WI38 (cell line): ENCODE results near the gene LMF1.

Source experiments
- H3K4me3 ChIP-seq: 2 replicates; pipeline ENCODE4 v1.5.1; 2011; ENCODE audit warnings: low read depth, mild to moderate bottlenecking, control low read depth, low read length
- TF ChIP-seq, protein P1 (sequence below): IDR thresholded peaks from 2 replicates; pipeline ENCODE4 v1.5.1; 2012; ENCODE audit warnings: low read depth, mild to moderate bottlenecking, control low read depth, low read length

The LMF1 gene

DNA sequence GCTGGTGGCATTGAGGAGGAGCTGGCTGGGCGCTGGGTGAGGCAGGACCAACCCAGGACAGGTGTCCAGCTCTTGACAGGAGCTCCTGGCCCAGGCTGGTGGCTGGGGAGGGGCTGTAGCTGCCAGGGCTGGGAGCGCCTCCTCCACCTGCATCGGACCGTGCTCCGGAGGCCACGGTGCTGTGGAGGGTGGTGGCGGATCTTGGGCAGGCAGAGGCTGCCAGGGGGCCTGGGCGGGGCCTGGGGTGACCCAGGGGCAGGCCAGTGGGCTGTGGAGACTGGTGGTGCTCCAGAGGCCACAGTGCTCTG lies 42.8 kb upstream of the LMF1 start:
- no peak overlapping the region for H3K4me3 ChIP-seq
- TF ChIP-seq, protein P1, sequence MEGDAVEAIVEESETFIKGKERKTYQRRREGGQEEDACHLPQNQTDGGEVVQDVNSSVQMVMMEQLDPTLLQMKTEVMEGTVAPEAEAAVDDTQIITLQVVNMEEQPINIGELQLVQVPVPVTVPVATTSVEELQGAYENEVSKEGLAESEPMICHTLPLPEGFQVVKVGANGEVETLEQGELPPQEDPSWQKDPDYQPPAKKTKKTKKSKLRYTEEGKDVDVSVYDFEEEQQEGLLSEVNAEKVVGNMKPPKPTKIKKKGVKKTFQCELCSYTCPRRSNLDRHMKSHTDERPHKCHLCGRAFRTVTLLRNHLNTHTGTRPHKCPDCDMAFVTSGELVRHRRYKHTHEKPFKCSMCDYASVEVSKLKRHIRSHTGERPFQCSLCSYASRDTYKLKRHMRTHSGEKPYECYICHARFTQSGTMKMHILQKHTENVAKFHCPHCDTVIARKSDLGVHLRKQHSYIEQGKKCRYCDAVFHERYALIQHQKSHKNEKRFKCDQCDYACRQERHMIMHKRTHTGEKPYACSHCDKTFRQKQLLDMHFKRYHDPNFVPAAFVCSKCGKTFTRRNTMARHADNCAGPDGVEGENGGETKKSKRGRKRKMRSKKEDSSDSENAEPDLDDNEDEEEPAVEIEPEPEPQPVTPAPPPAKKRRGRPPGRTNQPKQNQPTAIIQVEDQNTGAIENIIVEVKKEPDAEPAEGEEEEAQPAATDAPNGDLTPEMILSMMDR: no peak

DNA sequence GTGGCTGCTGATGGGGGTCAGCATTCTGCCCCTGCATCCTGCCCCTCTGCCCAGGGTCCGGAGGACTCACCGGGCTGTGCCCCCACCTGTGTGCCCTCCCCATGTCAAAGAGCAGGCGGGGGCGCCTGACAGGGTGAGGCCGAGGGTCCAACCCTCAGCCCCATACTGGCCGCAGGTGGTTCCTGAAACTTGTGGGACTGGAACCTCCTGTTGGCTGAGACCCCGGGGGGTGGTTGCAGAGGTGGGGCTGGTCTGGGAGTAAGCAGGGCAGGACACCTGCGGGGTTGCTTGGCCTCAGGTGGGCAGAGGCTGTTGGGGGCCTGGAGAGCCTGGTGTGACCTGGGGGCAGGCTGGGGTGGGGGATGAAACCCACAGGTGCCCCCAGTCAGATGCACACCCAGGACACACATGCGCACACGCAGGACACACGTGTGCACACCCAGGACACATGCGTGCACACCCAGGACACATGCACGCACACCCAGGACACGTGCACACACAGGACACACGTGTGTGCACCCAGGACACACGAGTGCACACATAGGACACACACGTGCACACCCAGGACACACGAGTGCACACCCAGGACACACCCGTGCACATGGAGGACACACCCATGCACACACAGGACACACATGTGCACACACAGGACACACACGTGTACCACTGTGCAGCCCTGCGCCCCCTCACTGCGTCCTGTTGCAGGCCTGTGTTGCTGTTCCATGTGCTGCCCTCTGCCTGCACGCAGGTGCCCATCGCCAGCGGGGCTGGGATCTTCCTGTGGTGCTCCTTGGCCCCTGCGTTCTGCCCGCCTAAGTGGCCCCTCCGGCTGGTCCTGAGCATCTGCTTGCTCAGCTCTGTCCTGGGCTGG lies 42.2 kb upstream of the LMF1 start:
- no peak overlapping the region for H3K4me3 ChIP-seq
- TF ChIP-seq, protein P1: no peak

DNA sequence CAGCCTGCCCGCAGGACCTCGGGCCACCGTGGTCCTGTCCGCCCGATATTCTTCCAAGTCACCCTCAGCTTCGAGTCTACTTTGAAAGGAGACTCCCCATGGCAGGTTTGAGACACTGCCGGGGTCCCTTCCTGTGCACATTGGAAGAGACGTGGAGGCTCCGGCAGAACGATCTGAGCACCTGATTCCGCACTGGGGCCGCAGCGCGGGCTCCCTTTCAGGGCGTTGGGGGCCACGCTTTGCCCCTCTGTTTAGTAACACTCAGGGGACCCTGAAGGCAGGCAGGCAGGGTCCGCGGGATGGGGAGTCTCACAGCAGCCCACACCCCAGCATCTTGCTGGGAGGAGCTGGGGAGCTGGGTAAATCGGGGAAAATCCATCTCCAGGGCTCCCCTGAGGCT lies 41.4 kb upstream of the LMF1 start:
- no peak overlapping the region for H3K4me3 ChIP-seq
- TF ChIP-seq, protein P1: no peak

DNA sequence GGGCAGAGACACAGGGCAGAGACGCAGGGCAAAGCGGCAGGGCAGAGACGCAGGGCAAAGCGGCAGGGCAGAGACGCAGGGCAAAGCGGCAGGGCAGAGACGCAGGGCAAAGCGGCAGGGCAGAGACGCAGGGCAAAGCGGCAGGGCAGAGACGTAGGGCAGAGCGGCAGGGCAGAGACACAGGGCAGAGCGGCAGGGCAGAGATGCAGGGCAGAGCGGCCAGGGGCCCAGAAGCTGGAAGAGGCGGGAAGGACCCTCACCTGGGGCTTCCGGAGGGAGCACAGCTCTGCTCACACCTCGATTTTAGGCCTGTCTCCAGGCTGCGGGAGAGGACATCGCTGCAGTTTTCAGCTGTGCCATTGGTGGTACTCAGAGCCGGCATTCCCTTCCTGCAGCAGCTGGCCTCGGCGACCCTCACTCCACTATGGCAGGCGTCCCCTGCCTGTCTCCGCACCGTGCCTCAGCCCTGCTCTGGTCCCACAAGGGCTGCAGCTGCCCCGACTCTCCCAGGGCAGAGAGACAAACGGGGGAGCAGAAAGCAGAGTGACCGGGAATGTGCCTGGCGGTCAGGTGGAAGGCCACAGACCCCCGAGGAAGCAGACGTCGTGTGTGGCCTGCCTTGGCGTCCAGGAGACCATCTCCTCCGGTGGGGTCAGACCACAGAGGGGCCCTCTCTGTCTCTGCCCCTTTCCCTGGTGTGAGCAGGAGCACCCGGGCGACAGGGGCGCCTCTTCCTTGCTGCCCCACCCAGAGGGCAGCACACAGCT lies 40.7 kb upstream of the LMF1 start:
- TF ChIP-seq, protein P1: no peak
- no peak overlapping the region for H3K4me3 ChIP-seq

DNA sequence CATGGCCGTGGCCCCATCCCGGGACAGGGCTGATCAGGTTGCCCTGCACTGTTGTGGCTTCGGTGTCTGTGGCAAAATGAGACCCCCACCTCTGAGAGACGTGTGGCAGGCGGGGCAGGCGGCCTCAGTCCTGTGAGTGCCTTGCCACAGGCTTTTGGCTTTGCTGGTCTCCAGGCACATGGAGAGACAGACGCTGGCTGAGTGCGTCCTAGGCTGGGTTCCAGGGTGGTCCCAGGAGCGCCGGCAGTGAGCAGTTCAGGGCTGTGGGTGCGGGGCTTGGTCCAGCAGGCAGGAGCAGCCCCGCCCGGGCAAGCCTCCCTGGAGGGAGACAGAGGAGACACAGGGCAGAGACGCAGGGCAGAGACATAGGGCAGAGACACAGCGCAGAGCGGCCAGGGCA lies 40.0 kb upstream of the LMF1 start:
- TF ChIP-seq, protein P1: no peak
- H3K4me3 ChIP-seq: no peak overlapping the region

DNA sequence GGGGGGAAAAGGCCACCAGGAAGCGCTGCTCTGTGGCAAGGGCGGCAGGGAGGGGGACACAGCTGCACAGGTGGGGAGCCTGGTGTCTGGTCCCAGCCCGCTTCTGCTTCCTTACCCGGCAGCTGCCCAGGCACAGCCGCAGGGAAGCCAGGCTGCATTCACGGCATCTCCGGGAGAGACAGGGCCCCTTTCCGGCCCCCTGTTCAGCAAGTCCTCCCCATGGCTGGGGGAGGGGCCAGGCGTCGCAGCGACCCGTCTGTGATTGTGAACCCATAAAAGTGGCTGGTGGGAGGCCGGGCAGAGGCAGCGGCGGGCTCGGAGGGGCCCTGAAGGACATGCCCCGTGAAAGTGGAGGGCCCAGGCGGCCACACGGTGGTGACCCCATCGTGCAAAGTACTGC lies 39.5 kb upstream of the LMF1 start:
- no peak overlapping the region for H3K4me3 ChIP-seq
- TF ChIP-seq, protein P1: no peak

DNA sequence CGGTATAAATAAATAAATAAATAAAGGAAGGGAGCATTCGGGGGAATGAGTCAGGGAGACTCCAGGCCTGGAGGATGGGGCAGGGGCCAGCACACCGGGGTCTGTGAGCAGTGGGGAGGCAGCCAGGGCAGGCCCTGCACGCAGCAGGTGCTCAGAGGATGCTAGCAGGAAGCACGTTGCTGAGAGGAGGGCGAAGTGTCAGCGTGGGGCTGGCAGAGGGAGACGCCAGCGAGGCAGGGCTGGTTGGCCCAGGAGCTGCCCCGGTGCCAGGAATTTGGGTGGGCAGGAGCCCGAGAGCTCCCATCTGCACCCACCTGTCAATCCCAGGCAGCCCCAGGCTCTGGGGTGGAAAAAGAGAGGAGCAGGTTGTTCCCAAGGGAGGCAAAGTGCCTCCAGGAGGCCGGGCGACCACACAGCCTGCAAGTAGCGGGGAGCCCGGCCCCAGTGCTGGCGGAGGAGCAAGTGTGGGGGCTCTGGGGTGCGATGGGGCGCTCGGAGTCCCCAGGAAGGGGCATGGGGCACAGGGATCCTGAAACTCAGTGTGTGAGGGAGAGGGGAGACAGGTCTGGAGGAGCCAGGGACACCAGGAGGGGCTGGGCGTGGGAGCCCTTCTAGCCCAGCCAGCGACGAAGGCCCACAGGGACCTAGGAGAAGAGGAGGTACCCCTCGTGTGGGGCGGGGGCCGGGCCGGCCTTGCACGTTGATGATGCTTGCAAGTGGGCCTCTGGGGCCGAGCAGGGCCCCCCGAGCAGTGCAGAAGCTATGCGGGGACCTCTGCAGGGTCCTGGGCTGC lies 38.8 kb upstream of the LMF1 start:
- H3K4me3 ChIP-seq: no peak overlapping the region
- TF ChIP-seq, protein P1: no peak
